Esophagus muscularis mucosa (tissue), 3 donors: ENCODE results near the gene BTBD17.

ENCODE experiments used
- POLR2AphosphoS5 ChIP-seq, 2 donors: sonication (generic); formaldehyde crosslinking; IDR thresholded peaks; one replicate each; pipeline ENCODE4 v1.6.1; 2017; ENCODE audit warnings: antibody characterized with exemption in 2 of 2
- TF ChIP-seq, protein P1 (sequence below), 3 experiments: fragments of 200-600 bp in 2 of 3; fragments of 450-650 bp in 1 of 3; sonication (generic) in 2 of 3; IDR thresholded peaks; one replicate each; pipeline ENCODE4 v1.5.1; 2017 to 2019; ENCODE audit warnings: antibody characterized with exemption in 3 of 3, mild to moderate bottlenecking in 2 of 3, moderate library complexity in 1 of 3

DNA sequence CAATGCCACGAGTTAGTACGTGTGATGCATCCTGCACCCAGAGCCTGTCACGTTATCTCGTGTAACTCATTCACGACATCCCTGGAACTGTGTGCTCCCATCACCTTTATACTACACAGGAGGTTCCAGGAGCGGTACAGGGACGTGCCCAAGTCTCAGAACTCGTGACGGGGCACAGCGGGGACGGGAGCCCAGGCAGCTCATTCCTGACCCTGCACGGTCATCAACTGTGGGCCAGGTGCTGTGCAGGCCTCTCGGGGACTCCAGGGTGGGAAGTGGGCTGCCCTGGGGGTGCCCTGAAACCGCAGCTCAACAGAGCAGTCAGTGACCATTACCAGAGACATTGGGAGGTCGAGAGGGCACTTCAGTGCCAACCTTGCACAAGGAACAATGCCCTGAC, 46.8 kb downstream of the BTBD17 start:
- TF ChIP-seq, protein P1, sequence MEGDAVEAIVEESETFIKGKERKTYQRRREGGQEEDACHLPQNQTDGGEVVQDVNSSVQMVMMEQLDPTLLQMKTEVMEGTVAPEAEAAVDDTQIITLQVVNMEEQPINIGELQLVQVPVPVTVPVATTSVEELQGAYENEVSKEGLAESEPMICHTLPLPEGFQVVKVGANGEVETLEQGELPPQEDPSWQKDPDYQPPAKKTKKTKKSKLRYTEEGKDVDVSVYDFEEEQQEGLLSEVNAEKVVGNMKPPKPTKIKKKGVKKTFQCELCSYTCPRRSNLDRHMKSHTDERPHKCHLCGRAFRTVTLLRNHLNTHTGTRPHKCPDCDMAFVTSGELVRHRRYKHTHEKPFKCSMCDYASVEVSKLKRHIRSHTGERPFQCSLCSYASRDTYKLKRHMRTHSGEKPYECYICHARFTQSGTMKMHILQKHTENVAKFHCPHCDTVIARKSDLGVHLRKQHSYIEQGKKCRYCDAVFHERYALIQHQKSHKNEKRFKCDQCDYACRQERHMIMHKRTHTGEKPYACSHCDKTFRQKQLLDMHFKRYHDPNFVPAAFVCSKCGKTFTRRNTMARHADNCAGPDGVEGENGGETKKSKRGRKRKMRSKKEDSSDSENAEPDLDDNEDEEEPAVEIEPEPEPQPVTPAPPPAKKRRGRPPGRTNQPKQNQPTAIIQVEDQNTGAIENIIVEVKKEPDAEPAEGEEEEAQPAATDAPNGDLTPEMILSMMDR (IDR thresholded peaks at IDR 0.05): no peak
- TF ChIP-seq POLR2AphosphoS5 (IDR thresholded peaks at IDR 0.05): no peak
